Endothelial cell of umbilical vein (primary cell): ENCODE data around the gene ARHGAP10. TPM values are rescaled to one million over a fixed set of nuclear protein-coding genes. Genes with fewer than 3 reads are reported as not detected.

Experiments used
- BruUV-seq: library from RNA; stranded (reverse); fragments of 400-500 nt; replicated peaks from 2 replicates; lab custom pipeline; 2021; lab: Mats Ljungman, UMichigan
- CTCF ChIA-PET: fragments of 300-600, 350-600 bp; sonication (Branson Sonifier 250); formaldehyde crosslinking; loops from one replicate; lab custom pipeline; 2021; ENCODE audit warnings: antibody characterized with exemption, inconsistent platforms; lab: Charles Lee
- POLR2A ChIA-PET: fragments of 300-600, 350-600 bp; sonication (Branson Sonifier 250); formaldehyde crosslinking; loops from one replicate; lab custom pipeline; 2021; ENCODE audit warnings: antibody characterized with exemption, inconsistent platforms; lab: Charles Lee
- DNase-seq: peaks from one replicate; pipeline ENCODE4 v3.0.0-alpha.2; 2011; ENCODE audit warnings: low read depth, low spot score
- FAIRE-seq: peaks from 2 replicates; lab custom pipeline; 2011; peaks lifted over from hg19 to GRCh38; lab: Jason Lieb, UNC
- H2AFZ ChIP-seq: 2 replicates; pipeline ENCODE4 v1.6.0; 2012; ENCODE audit warnings: low read depth, low read length, control low read depth, inconsistent platforms
- H3K27ac ChIP-seq: 2 replicates; pipeline ENCODE4 v1.5.1; 2011; ENCODE audit warnings: low read depth, mild to moderate bottlenecking, control low read depth, low read length, moderate library complexity; ENCODE audit not compliant: insufficient read depth
- H3K27me3 ChIP-seq, 2 experiments: 2 replicates each; pipeline versions ENCODE4 v1.6.0 to v1.6.1; 2011; ENCODE audit warnings: low read length in 2 of 2, mixed read lengths in 1 of 2; ENCODE audit not compliant: control insufficient read depth in 2 of 2, insufficient read depth in 2 of 2
- H3K36me3 ChIP-seq, 2 experiments: 2 replicates in 1 of 2; 3 replicates in 1 of 2; pipeline ENCODE4 v1.5.1; 2011; ENCODE audit warnings: low read length in 2 of 2, mild to moderate bottlenecking in 1 of 2, moderate library complexity in 1 of 2; ENCODE audit not compliant: control insufficient read depth in 2 of 2, insufficient read depth in 2 of 2; ENCODE audit errors: extremely low read depth in 1 of 2
- H3K4me1 ChIP-seq: 3 replicates; pipeline ENCODE4 v1.5.1; 2011; ENCODE audit warnings: mild to moderate bottlenecking, low read length; ENCODE audit not compliant: control insufficient read depth, insufficient read depth; ENCODE audit errors: extremely low read depth
- H3K4me2 ChIP-seq: 2 replicates; pipeline ENCODE4 v1.6.1; 2011; ENCODE audit warnings: low read length, control low read depth, mixed read lengths; ENCODE audit not compliant: insufficient read depth
- H3K4me3 ChIP-seq, 3 experiments: fragments of 200-600 bp in 1 of 3; sonication (generic), shearing (Covaris generic) in 1 of 3; replicated peaks in 1 of 3; 2 replicates each; pipeline ENCODE4 v1.5.1; 2011 to 2016; ENCODE audit warnings: control low read depth in 3 of 3, low read length in 3 of 3, mild to moderate bottlenecking in 2 of 3, inconsistent platforms in 1 of 3, low read depth in 1 of 3, moderate library complexity in 1 of 3; ENCODE audit not compliant: insufficient read depth in 1 of 3
- H3K79me2 ChIP-seq: 2 replicates; pipeline ENCODE4 v1.6.0; 2012; ENCODE audit warnings: low read length, inconsistent platforms; ENCODE audit not compliant: control insufficient read depth, insufficient read depth
- H3K9ac ChIP-seq: replicated peaks from 2 replicates; pipeline ENCODE3; 2011; ENCODE audit warnings: low read length, control low read depth; ENCODE audit not compliant: insufficient read depth; ENCODE audit errors: extremely low read depth
- H3K9me1 ChIP-seq: replicated peaks from 3 replicates; pipeline ENCODE4 v1.6.0; 2011; ENCODE audit warnings: mild to moderate bottlenecking, low read length; ENCODE audit not compliant: control insufficient read depth, insufficient read depth; ENCODE audit errors: extremely low read depth
- H3K9me3 ChIP-seq: replicated peaks from 2 replicates; pipeline ENCODE4 v1.5.1; 2012; ENCODE audit warnings: low read length, inconsistent platforms; ENCODE audit not compliant: control insufficient read depth, insufficient read depth
- H4K20me1 ChIP-seq: replicated peaks from 2 replicates; pipeline ENCODE3; 2011; ENCODE audit warnings: mild to moderate bottlenecking, low read length; ENCODE audit not compliant: control insufficient read depth, insufficient read depth; ENCODE audit errors: extremely low read depth
- CTCF ChIP-seq, 2 donors: IDR thresholded peaks; 1 replicate in 1 of 2; 2 replicates in 1 of 2; pipeline ENCODE4 v1.5.1; 2011; ENCODE audit warnings: low read length in 2 of 2, mild to moderate bottlenecking in 2 of 2, moderate library complexity in 2 of 2, control low read depth in 1 of 2, inconsistent platforms in 1 of 2, low read depth in 1 of 2; ENCODE audit not compliant: insufficient read depth in 1 of 2; ENCODE audit errors: extremely low read depth in 1 of 2
- EZH2 ChIP-seq: IDR thresholded peaks from 2 replicates; pipeline ENCODE4 v1.6.1; 2012; ENCODE audit warnings: borderline replicate concordance, low read depth, mild to moderate bottlenecking, moderate library complexity, low read length, inconsistent platforms; ENCODE audit not compliant: severe bottlenecking
- FOS ChIP-seq: IDR thresholded peaks from 2 replicates; pipeline ENCODE4 v1.6.1; 2011; ENCODE audit warnings: mild to moderate bottlenecking, low read length, moderate library complexity, borderline replicate concordance; ENCODE audit not compliant: insufficient read depth
- GATA2 ChIP-seq: IDR thresholded peaks from 2 replicates; pipeline ENCODE4 v1.7.0; 2011; ENCODE audit warnings: low read depth, mild to moderate bottlenecking, moderate library complexity, mixed read lengths, low read length; ENCODE audit not compliant: insufficient read length, insufficient read depth
- JUN ChIP-seq: IDR thresholded peaks from 2 replicates; pipeline ENCODE4 v1.6.1; 2011; ENCODE audit warnings: borderline replicate concordance, low read depth; ENCODE audit not compliant: insufficient read length, insufficient read depth
- MAX ChIP-seq: IDR thresholded peaks from 2 replicates; pipeline ENCODE4 v1.6.1; 2011; ENCODE audit not compliant: insufficient read depth, insufficient read length
- MYC ChIP-seq: IDR thresholded peaks from one replicate; pipeline ENCODE4 v1.6.1; 2011; ENCODE audit warnings: mild to moderate bottlenecking, low read depth, low read length
- POLR2A ChIP-seq: IDR thresholded peaks from 2 replicates; pipeline ENCODE4 v1.6.1; 2012; ENCODE audit warnings: low read depth, mild to moderate bottlenecking, control low read depth, low read length
- POLR2AphosphoS5 ChIP-seq: IDR thresholded peaks from 2 replicates; pipeline ENCODE4 v1.6.1; 2012; ENCODE audit warnings: low read depth, mild to moderate bottlenecking, control low read depth, low read length, moderate library complexity; ENCODE audit not compliant: insufficient read depth
- dilution Hi-C: fragments of 300-500 bp; cut with MboI; formaldehyde crosslinking; loops from one replicate; pipeline ENCODE4 v1.15.0; 2019; ENCODE audit warnings: low sequenced_read_pairs; ENCODE audit not compliant: extremely low pct_ligation_motif_present
- intact Hi-C: fragments of 100-400 bp; cut with micrococcal nuclease; formaldehyde crosslinking; loops from one replicate; pipeline ENCODE4 v1.10.0; 2022
- polyA plus RNA-seq, 4 experiments: library from polyadenylated mRNA; depleted of rRNA in 3 of 4; stranded (reverse) in 3 of 4; unstranded in 1 of 4; fragments of >200 nt; gene quantifications; 2 replicates each; pipeline versions ENCODE4 v1.2.1 to v1.2.3, GENCODE V29; 2011 to 2012; ENCODE audit warnings: missing spikeins in 1 of 4
- total RNA-seq: library from RNA; stranded (reverse); gene quantifications from 2 replicates; pipeline ENCODE4 v1.2.3, GENCODE V29; 2021

Gene ARHGAP10
- total and polyA plus RNA-seq, 2 donors (not counting 3 experiments of a cell fraction or from before 2014, with no cell fraction given) = 20.4 to 36.7 TPM

GRCh38 chr4:147773261-147774184, 41.6 kb downstream of the ARHGAP10 start:
- dilution Hi-C loops (no loop called here), intact Hi-C loops (loop anchor here (10.0 kb wide), 1 partner anchor 671 kb away; the partner anchor contains the start of gene NR3C2)
- peak; percentile 68 for DNase-seq
- Histone ChIP-seq H3K9me3 (no peaks in the 10 kb centered on the region), H3K36me3 (no peaks in the 10 kb centered on the region), H3K79me2 (peaks cover 54% of the 10 kb centered on the region), H3K27me3 (no peaks in the 10 kb centered on the region), H3K4me1 (peaks cover 72% of the 10 kb centered on the region), H2AFZ (no peak overlapping the region), H3K27ac (peak overlapping the region; percentile 99), H3K4me2 (peak overlapping the region; percentile 80), H3K9me1 (no peaks in the 10 kb centered on the region), H3K9ac (peak overlapping the region; percentile 91), H4K20me1 (no peaks in the 10 kb centered on the region), H3K4me3 (peak overlapping the region in 1 of 3 experiments; percentile 40)
- ChIA-PET POLR2A (interaction anchor here (0.9 to 1.8 kb wide), 3 partner anchors 40 to 56 kb away, joined by 3 to 8 read pairs (median 3); partner anchors contain the start of gene ARHGAP10), CTCF (interaction anchor here (0.8 to 5.1 kb wide), 10 partner anchors 13 to 93 kb away, joined by 3 to 59 read pairs (median 5); partner anchors contain the start of genes ARHGAP10 and PRMT9)
- BruUV-seq = TSS peak; percentile 94
- peak; percentile 50 for FAIRE-seq
- TF ChIP-seq MYC (no peak), CTCF (IDR thresholded peaks at IDR 0.05; ENCODE audit: extremely low read depth in 1 of 2, insufficient read depth in 1 of 2, low read depth in 1 of 2, low read length in 2 of 2) (no peak), MAX (no peak), POLR2AphosphoS5 (no peak), EZH2 (no peak), JUN (peak; percentile 54), FOS (peak; percentile 67), POLR2A (no peak), GATA2 (no peak)
